GM12865 (cell line): ENCODE results near the gene APP.

Source experiments
- DNase-seq: peaks from one replicate; pipeline ENCODE4 v3.0.0; 2010; ENCODE audit warnings: low read depth
- H3K4me3 ChIP-seq: 2 replicates; pipeline ENCODE4 v1.5.1; 2011; ENCODE audit warnings: mild to moderate bottlenecking, low read depth, low read length, control low read depth
- CTCF ChIP-seq: IDR thresholded peaks from 2 replicates; pipeline ENCODE4 v1.5.1; 2011; ENCODE audit warnings: low read length, control low read depth, low read depth, inconsistent platforms; ENCODE audit not compliant: insufficient read depth; ENCODE audit errors: missing control alignments

The APP gene

GRCh38 chr21:25907573-25908275 lies 262.8 kb downstream of the APP start:
- no peak overlapping the region for H3K4me3 ChIP-seq
- TF ChIP-seq CTCF: no peak
- no peak for DNase-seq

GRCh38 chr21:25906587-25906986 lies 264.0 kb downstream of the APP start:
- no peak overlapping the region for H3K4me3 ChIP-seq
- no peak for DNase-seq
- no peak for TF ChIP-seq CTCF

- no peak overlapping the region for H3K4me3 ChIP-seq
- no peak for DNase-seq
- TF ChIP-seq CTCF: no peak
Observed at GRCh38 chr21:25905126-25905525, 265.4 kb downstream of the APP start.

- H3K4me3 ChIP-seq: no peak overlapping the region
- DNase-seq: no peak
- no peak for TF ChIP-seq CTCF
Observed at GRCh38 chr21:25904044-25904695, 266.4 kb downstream of the APP start.

- no peak overlapping the region for H3K4me3 ChIP-seq
- peak; percentile 47 for DNase-seq
- TF ChIP-seq CTCF: no peak
Observed at GRCh38 chr21:25903607-25904006, 267.0 kb downstream of the APP start.

GRCh38 chr21:25901330-25901979 lies 269.1 kb downstream of the APP start:
- DNase-seq: no peak
- H3K4me3 ChIP-seq: no peak overlapping the region
- TF ChIP-seq CTCF: no peak
